HUES6 (cell line): ENCODE data around the gene STPG1.

Source experiments
- H3K27ac ChIP-seq: 2 replicates; pipeline ENCODE4 v1.7.0; 2013; ENCODE audit warnings: low read depth, mild to moderate bottlenecking, low read length, inconsistent platforms
- H3K27me3 ChIP-seq: 2 replicates; pipeline ENCODE4 v1.6.1; 2013; ENCODE audit warnings: low read length; ENCODE audit not compliant: control insufficient read depth, insufficient read depth
- H3K36me3 ChIP-seq: 2 replicates; pipeline ENCODE4 v1.6.1; 2013; ENCODE audit warnings: low read length; ENCODE audit not compliant: control insufficient read depth, insufficient read depth
- H3K4me1 ChIP-seq: 2 replicates; pipeline ENCODE4 v1.6.1; 2013; ENCODE audit warnings: low read length; ENCODE audit not compliant: control insufficient read depth, insufficient read depth
- H3K4me3 ChIP-seq: 2 replicates; pipeline ENCODE4 v1.5.1; 2013; ENCODE audit warnings: low read depth, low read length
- H3K9ac ChIP-seq: one replicate; pipeline ENCODE4 v1.6.1; 2013; ENCODE audit warnings: mild to moderate bottlenecking, low read length
- H3K9me3 ChIP-seq: 2 replicates; pipeline ENCODE4 v1.6.1; 2013; ENCODE audit warnings: low read depth, low read length; ENCODE audit not compliant: control insufficient read depth, insufficient read depth

The STPG1 gene

GRCh38 chr1:24317956-24318614, 95.5 kb downstream of the STPG1 start:
- Histone ChIP-seq H3K27me3 (peaks cover 28% of the 10 kb centered on the region), H3K27ac (no peak overlapping the region), H3K36me3 (no peaks in the 10 kb centered on the region), H3K4me3 (no peak overlapping the region), H3K9ac (no peak overlapping the region), H3K9me3 (no peaks in the 10 kb centered on the region), H3K4me1 (peaks cover 49% of the 10 kb centered on the region)

GRCh38 chr1:24317081-24317480, 96.5 kb downstream of the STPG1 start:
- Histone ChIP-seq H3K4me1 (peaks cover 53% of the 10 kb centered on the region), H3K27me3 (peaks cover 19% of the 10 kb centered on the region), H3K9me3 (no peaks in the 10 kb centered on the region), H3K36me3 (no peaks in the 10 kb centered on the region), H3K4me3 (no peak overlapping the region), H3K27ac (no peak overlapping the region), H3K9ac (no peak overlapping the region)

- peaks cover 19% of the 10 kb centered on the region for H3K27me3 ChIP-seq
- H3K4me3 ChIP-seq, result no peak overlapping the region
- H3K27ac ChIP-seq, result no peak overlapping the region
- no peaks in the 10 kb centered on the region for H3K36me3 ChIP-seq
- no peak overlapping the region for H3K9ac ChIP-seq
- H3K9me3 ChIP-seq, result no peaks in the 10 kb centered on the region
- H3K4me1 ChIP-seq, result peaks cover 56% of the 10 kb centered on the region
Observed at GRCh38 chr1:24316645-24317044, 96.9 kb downstream of the STPG1 start.

- H3K36me3 ChIP-seq, result no peaks in the 10 kb centered on the region
- H3K4me1 ChIP-seq, result peaks cover 56% of the 10 kb centered on the region
- H3K9me3 ChIP-seq, result no peaks in the 10 kb centered on the region
- H3K27ac ChIP-seq, result no peak overlapping the region
- no peak overlapping the region for H3K4me3 ChIP-seq
- H3K27me3 ChIP-seq, result peaks cover 7% of the 10 kb centered on the region
- no peak overlapping the region for H3K9ac ChIP-seq
Observed at GRCh38 chr1:24315391-24315790, 98.2 kb downstream of the STPG1 start.

- no peak overlapping the region for H3K4me3 ChIP-seq
Observed at GRCh38 chr1:24311741-24312140, 101.8 kb downstream of the STPG1 start.

GRCh38 chr1:24311234-24311633, 102.3 kb downstream of the STPG1 start:
- Histone ChIP-seq H3K36me3 (no peaks in the 10 kb centered on the region), H3K4me1 (peaks cover 62% of the 10 kb centered on the region), H3K27me3 (no peaks in the 10 kb centered on the region), H3K4me3 (no peak overlapping the region), H3K9ac (no peak overlapping the region), H3K27ac (no peak overlapping the region), H3K9me3 (no peaks in the 10 kb centered on the region)

More at GRCh38 chr1:24311741-24312140, 101.8 kb downstream of the STPG1 start:
- no peak overlapping the region for H3K9ac ChIP-seq
- no peaks in the 10 kb centered on the region for H3K36me3 ChIP-seq
- H3K27ac ChIP-seq, result no peak overlapping the region
- H3K27me3 ChIP-seq, result no peaks in the 10 kb centered on the region
- H3K9me3 ChIP-seq, result no peaks in the 10 kb centered on the region
- H3K4me1 ChIP-seq, result peaks cover 62% of the 10 kb centered on the region

- Histone ChIP-seq H3K9me3 (no peaks in the 10 kb centered on the region), H3K27me3 (no peaks in the 10 kb centered on the region), H3K36me3 (no peaks in the 10 kb centered on the region), H3K4me1 (peaks cover 65% of the 10 kb centered on the region), H3K9ac (no peak overlapping the region), H3K27ac (no peak overlapping the region), H3K4me3 (no peak overlapping the region)
Observed at GRCh38 chr1:24309762-24310485, 103.7 kb downstream of the STPG1 start.

- Histone ChIP-seq H3K9ac (peak overlapping the region; percentile 32), H3K27ac (peak overlapping the region; percentile 86; the same call in 1 of the 2 replicates), H3K4me3 (peak overlapping the region; percentile 11; the same call in 1 of the 2 replicates), H3K36me3 (no peaks in the 10 kb centered on the region), H3K9me3 (no peaks in the 10 kb centered on the region), H3K27me3 (no peaks in the 10 kb centered on the region), H3K4me1 (peaks cover 70% of the 10 kb centered on the region)
Observed at GRCh38 chr1:24308365-24309015, 105.1 kb downstream of the STPG1 start.
